HepG2 (cell line): Measurements from ENCODE around the gene CPHXL. TPM values are rescaled to one million over a fixed set of nuclear protein-coding genes. Genes with fewer than 3 reads are reported as not detected.

Experiments used
- ATAC-seq: fragments of 200-7000 bp; cut with Tn5 transposase; 3 replicates; pipeline ENCODE4 v1.9.1; 2020; ENCODE audit warnings: mild to moderate bottlenecking, moderate library complexity
- BruUV-seq: library from RNA; stranded (reverse); fragments of 400-500 nt; replicated peaks from 2 replicates; lab custom pipeline; 2021; lab: Mats Ljungman, UMichigan
- CTCF ChIA-PET: fragments of 300-600 bp; formaldehyde crosslinking; extraction: SDS; loops from one replicate; lab custom pipeline; 2021; ENCODE audit warnings: low total read pairs, inconsistent platforms, low intra/inter-chr PET ratio; lab: Yijun Ruan, JAX
- POLR2A ChIA-PET: fragments of 350-600 bp; sonication (Branson Sonifier 250); formaldehyde crosslinking; loops from one replicate; lab custom pipeline; 2020; ENCODE audit warnings: antibody characterized with exemption, inconsistent platforms; lab: Yijun Ruan, JAX
- DNase-seq: peaks from one replicate; pipeline ENCODE4 v3.0.0-alpha.2; 2015; ENCODE audit warnings: low spot score
- FAIRE-seq: peaks from 3 replicates; lab custom pipeline; 2011; peaks lifted over from hg19 to GRCh38; lab: Jason Lieb, UNC
- H2AFZ ChIP-seq: one replicate; pipeline ENCODE4 v1.6.1; 2011; ENCODE audit warnings: low read length, inconsistent platforms
- H3K27ac ChIP-seq: fragments of 300-600 bp; 3 replicates; pipeline ENCODE4 v1.8.0; 2011; ENCODE audit warnings: mixed run types, mild to moderate bottlenecking, mixed read lengths, low read length, inconsistent platforms; ENCODE audit not compliant: insufficient read depth; ENCODE audit errors: extremely low read length
- H3K27me3 ChIP-seq, 2 experiments: fragments of 200-600 bp in 1 of 2; 2 replicates in 1 of 2; 3 replicates in 1 of 2; pipeline versions ENCODE4 v1.6.0 to v1.8.0; 2011; ENCODE audit warnings: low read length in 2 of 2, mild to moderate bottlenecking in 2 of 2, moderate library complexity in 2 of 2, inconsistent platforms in 1 of 2; ENCODE audit not compliant: insufficient read depth in 2 of 2, control insufficient read depth in 1 of 2
- H3K36me3 ChIP-seq, 2 experiments: fragments of 200-600 bp in 1 of 2; replicated peaks in 1 of 2; 2 replicates in 1 of 2; 3 replicates in 1 of 2; pipeline versions ENCODE4 v1.5.1 to v1.8.0; 2011; ENCODE audit warnings: low read length in 2 of 2, inconsistent platforms in 1 of 2; ENCODE audit not compliant: insufficient read depth in 2 of 2, control insufficient read depth in 1 of 2
- H3K4me1 ChIP-seq: 2 replicates; pipeline ENCODE4 v1.5.1; 2012; ENCODE audit warnings: low read length, inconsistent platforms; ENCODE audit not compliant: insufficient read depth
- H3K4me2 ChIP-seq: 2 replicates; pipeline ENCODE4 v1.6.0; 2011; ENCODE audit warnings: low read depth, low read length, inconsistent platforms
- H3K4me3 ChIP-seq, 3 experiments: fragments of 200-600 bp in 1 of 3; sonication (generic), shearing (Covaris generic) in 1 of 3; replicated peaks in 1 of 3; 2 replicates each; pipeline ENCODE4 v1.5.1; 2011 to 2016; ENCODE audit warnings: low read length in 3 of 3, inconsistent platforms in 2 of 3, low read depth in 2 of 3, mild to moderate bottlenecking in 2 of 3, control low read depth in 1 of 3, mixed read lengths in 1 of 3; ENCODE audit not compliant: insufficient read depth in 1 of 3
- H3K79me2 ChIP-seq: one replicate; pipeline ENCODE4 v1.6.1; 2011; ENCODE audit warnings: low read length, inconsistent platforms; ENCODE audit not compliant: insufficient read depth
- H3K9ac ChIP-seq: 2 replicates; pipeline ENCODE4 v1.6.0; 2011; ENCODE audit warnings: mild to moderate bottlenecking, low read depth, low read length, inconsistent platforms; ENCODE audit not compliant: insufficient read depth
- H3K9me3 ChIP-seq: 2 replicates; pipeline ENCODE4 v1.5.1; 2012; ENCODE audit warnings: mild to moderate bottlenecking, low read length
- H4K20me1 ChIP-seq: 2 replicates; pipeline ENCODE4 v1.6.0; 2011; ENCODE audit warnings: inconsistent platforms, mild to moderate bottlenecking, low read length, moderate library complexity; ENCODE audit not compliant: insufficient read depth
- CENPX ChIP-seq: sonication (generic); formaldehyde crosslinking; IDR thresholded peaks from 2 replicates; pipeline ENCODE4 v1.9.0; 2021; ENCODE audit warnings: mild to moderate bottlenecking, missing genetic modification reagents, moderate library complexity
- ELF1 ChIP-seq: sonication (generic); formaldehyde crosslinking; IDR thresholded peaks from 2 replicates; pipeline ENCODE4 v1.4.0; 2020; ENCODE audit warnings: missing genetic modification reagents
- ESRRA ChIP-seq: sonication (generic); formaldehyde crosslinking; IDR thresholded peaks from 2 replicates; pipeline ENCODE4 v1.5.1; 2020; ENCODE audit warnings: mild to moderate bottlenecking, low read depth, missing genetic modification reagents
- HIVEP1 ChIP-seq: sonication (generic); formaldehyde crosslinking; IDR thresholded peaks from 2 replicates; pipeline ENCODE4 v1.4.0; 2020; ENCODE audit warnings: mild to moderate bottlenecking, missing genetic modification reagents
- HNRNPK ChIP-seq: fragments of 200-400 bp; formaldehyde crosslinking; IDR thresholded peaks from 2 replicates; pipeline ENCODE4 v1.6.1; 2018; ENCODE audit warnings: low read length, low read depth, moderate library complexity, mild to moderate bottlenecking; ENCODE audit not compliant: poor library complexity, severe bottlenecking
- NFE2 ChIP-seq: sonication (generic); formaldehyde crosslinking; IDR thresholded peaks from 2 replicates; pipeline ENCODE4 v1.4.0; 2020; ENCODE audit warnings: missing genetic modification reagents
- PCBP2 ChIP-seq: fragments of 200-400 bp; formaldehyde crosslinking; optimal IDR thresholded peaks from 2 replicates; pipeline ENCODE3; 2018; ENCODE audit warnings: low read length, low read depth; ENCODE audit not compliant: poor library complexity, severe bottlenecking
- POGK ChIP-seq: sonication (generic); formaldehyde crosslinking; conservative IDR thresholded peaks from 2 replicates; pipeline ENCODE4 v1.8.0; 2022; ENCODE audit warnings: mild to moderate bottlenecking, moderate library complexity, missing genetic modification reagents
- POLR2AphosphoS2 ChIP-seq: IDR thresholded peaks from 2 replicates; pipeline ENCODE4 v1.6.1; 2011; ENCODE audit warnings: low read depth, low read length, improper control_type of control experiment
- ZFP36L2 ChIP-seq: sonication (generic); formaldehyde crosslinking; IDR thresholded peaks from 2 replicates; pipeline ENCODE4 v1.4.0; 2020; ENCODE audit warnings: missing genetic modification reagents
- ZNF317 ChIP-seq: sonication (generic); formaldehyde crosslinking; IDR thresholded peaks from 2 replicates; pipeline ENCODE4 v1.5.0; 2020; ENCODE audit warnings: mild to moderate bottlenecking, missing genetic modification reagents
- ZNF550 ChIP-seq: sonication (generic); formaldehyde crosslinking; IDR thresholded peaks from 2 replicates; pipeline ENCODE4 v1.4.0; 2020; ENCODE audit warnings: mild to moderate bottlenecking, missing genetic modification reagents, borderline replicate concordance
- ZNF672 ChIP-seq: sonication (generic); formaldehyde crosslinking; IDR thresholded peaks from 2 replicates; pipeline ENCODE4 v1.8.1; 2022; ENCODE audit warnings: missing genetic modification reagents
- ZNF841 ChIP-seq: sonication (generic); formaldehyde crosslinking; IDR thresholded peaks from 2 replicates; pipeline ENCODE4 v1.8.1; 2023; ENCODE audit warnings: missing genetic modification reagents, borderline replicate concordance
- WGBS: methylation state at CpG from one replicate; pipeline ENCODE4 v1.1.6; 2017; ENCODE audit warnings: low lambda C conversion rate; 5-methylcytosine and 5-hydroxymethylcytosine counted together
- in situ Hi-C: cut with HindIII; loops from 2 replicates; pipeline ENCODE4 v1.10.0; 2017; ENCODE audit warnings: low pct_unique_long_range_greater_than_20kb; ENCODE audit not compliant: extremely low pct_ligation_motif_present
- intact Hi-C: fragments of 100-400 bp; cut with micrococcal nuclease; formaldehyde crosslinking; loops from one replicate; pipeline ENCODE4 v1.10.0; 2022; ENCODE audit not compliant: unreplicated experiment
- polyA plus RNA-seq, 8 experiments: library from polyadenylated mRNA; depleted of rRNA in 3 of 8; stranded (reverse) in 7 of 8; unstranded in 1 of 8; fragments of >200 nt; fragmentation: Illumina TruSeq in 4 of 8; extraction: Trizol in 4 of 8; gene quantifications; 2 replicates each; pipeline versions ENCODE4 v1.2.1 to v1.2.3, GENCODE V29; 2011 to 2016; ENCODE audit warnings: low read depth in 4 of 8, missing spikeins in 1 of 8, mixed read lengths in 1 of 8; ENCODE audit not compliant: insufficient read depth in 1 of 8
- total RNA-seq, 5 experiments: library from RNA; depleted of rRNA; stranded (reverse); fragments of >200 nt; fragmentation: Illumina TruSeq; extraction: Trizol; gene quantifications; 2 replicates each; pipeline ENCODE4 v1.2.3, GENCODE V29; 2016; ENCODE audit warnings: low read depth in 1 of 5
- TF ChIP-seq, protein P1 (sequence below): IDR thresholded peaks from 2 replicates; pipeline ENCODE4 v1.6.1; 2018; ENCODE audit warnings: missing genetic modification reagents, mild to moderate bottlenecking, missing compliant biosample characterization
- TF ChIP-seq, protein P2 (sequence below): sonication (generic); formaldehyde crosslinking; IDR thresholded peaks from 2 replicates; pipeline ENCODE4 v1.4.0; 2020; ENCODE audit warnings: mild to moderate bottlenecking, missing genetic modification reagents

CPHXL gene
- total and polyA plus RNA-seq, 2 of the 13 experiments (the other 11 are each of a cell fraction or from before 2014, with no cell fraction given), result not detected

- ChIA-PET CTCF (no interaction called here), POLR2A (no interaction called here)
- DNase-seq, result no peak
- H3K9me3 ChIP-seq, result no peaks in the 10 kb centered on the region
- no peaks in the 10 kb centered on the region for H4K20me1 ChIP-seq
- H3K4me2 ChIP-seq, result no peak overlapping the region
- ATAC-seq, result no peak
- H3K27ac ChIP-seq, result no peak overlapping the region
- no peaks in the 10 kb centered on the region for H3K4me1 ChIP-seq
- intact Hi-C loops, result no loop called here
- FAIRE-seq, result no peak
- TF ChIP-seq HNRNPK (peak; percentile 65), HIVEP1 (CRISPR knock-in tag) (no peak), PCBP2 (peak; percentile 90)
- H3K9ac ChIP-seq, result no peak overlapping the region
- H3K79me2 ChIP-seq, result no peaks in the 10 kb centered on the region
- 3% methylated on average over 2 of the region's 2 CpGs for WGBS
- H3K4me3 ChIP-seq, result no peak overlapping the region
- no peak overlapping the region for H2AFZ ChIP-seq
- BruUV-seq, result no TSS peak
- H3K27me3 ChIP-seq, result no peaks in the 10 kb centered on the region
- H3K36me3 ChIP-seq, result no peaks in the 10 kb centered on the region
- in situ Hi-C loops, result loop anchor here (5.0 to 25.0 kb wide), 3 partner anchors 113 to 573 kb away; partner anchors contain the start of genes KARS1 and TERF2IP
These were observed 33.8 kb upstream of the CPHXL start for GRCh38 chr16:75760018-75760519.

- H4K20me1 ChIP-seq, result no peaks in the 10 kb centered on the region
- no peak overlapping the region for H2AFZ ChIP-seq
- intact Hi-C loops (no loop called here), in situ Hi-C loops (loop anchor here (25.0 kb wide), 1 partner anchor 571 kb away; no protein-coding TSS in a partner anchor)
- no TSS peak for BruUV-seq
- H3K9ac ChIP-seq, result no peak overlapping the region
- peaks cover 0 to 9% of the 10 kb centered on the region in 2 experiments; a peak in 2 of 5 replicates for H3K27me3 ChIP-seq
- no peak for DNase-seq
- ATAC-seq, result no peak; the same call in 2 of the 3 replicates
- H3K36me3 ChIP-seq, result no peaks in the 10 kb centered on the region
- H3K4me3 ChIP-seq, result no peak overlapping the region
- FAIRE-seq, result no peak
- no peak overlapping the region for H3K27ac ChIP-seq
- WGBS, result 6% methylated on average over 1 of the region's 1 CpG
- POLR2A ChIA-PET, result no interaction called here
- H3K4me2 ChIP-seq, result no peak overlapping the region
- no peaks in the 10 kb centered on the region for H3K4me1 ChIP-seq
- CTCF ChIA-PET, result no interaction called here
- H3K9me3 ChIP-seq, result no peaks in the 10 kb centered on the region
- H3K79me2 ChIP-seq, result no peaks in the 10 kb centered on the region
- TF ChIP-seq, protein P1, sequence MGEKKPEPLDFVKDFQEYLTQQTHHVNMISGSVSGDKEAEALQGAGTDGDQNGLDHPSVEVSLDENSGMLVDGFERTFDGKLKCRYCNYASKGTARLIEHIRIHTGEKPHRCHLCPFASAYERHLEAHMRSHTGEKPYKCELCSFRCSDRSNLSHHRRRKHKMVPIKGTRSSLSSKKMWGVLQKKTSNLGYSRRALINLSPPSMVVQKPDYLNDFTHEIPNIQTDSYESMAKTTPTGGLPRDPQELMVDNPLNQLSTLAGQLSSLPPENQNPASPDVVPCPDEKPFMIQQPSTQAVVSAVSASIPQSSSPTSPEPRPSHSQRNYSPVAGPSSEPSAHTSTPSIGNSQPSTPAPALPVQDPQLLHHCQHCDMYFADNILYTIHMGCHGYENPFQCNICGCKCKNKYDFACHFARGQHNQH (CRISPR knock-in tag), result no peak
- no peak for TF ChIP-seq POLR2AphosphoS2
- TF ChIP-seq POGK (CRISPR knock-in tag), result no peak
- TF ChIP-seq ZNF317 (CRISPR knock-in tag), result no peak
- no peak for TF ChIP-seq ZNF672 (CRISPR knock-in tag)
- no peak for TF ChIP-seq CENPX (CRISPR knock-in tag)
- TF ChIP-seq ZFP36L2 (CRISPR knock-in tag), result no peak
- TF ChIP-seq NFE2 (CRISPR knock-in tag), result no peak
- TF ChIP-seq ELF1, result no peak
- no peak for TF ChIP-seq ZNF841 (CRISPR knock-in tag)
- no peak for TF ChIP-seq ZNF550 (CRISPR knock-in tag)
- TF ChIP-seq ESRRA (CRISPR knock-in tag), result no peak
- TF ChIP-seq, protein P2, sequence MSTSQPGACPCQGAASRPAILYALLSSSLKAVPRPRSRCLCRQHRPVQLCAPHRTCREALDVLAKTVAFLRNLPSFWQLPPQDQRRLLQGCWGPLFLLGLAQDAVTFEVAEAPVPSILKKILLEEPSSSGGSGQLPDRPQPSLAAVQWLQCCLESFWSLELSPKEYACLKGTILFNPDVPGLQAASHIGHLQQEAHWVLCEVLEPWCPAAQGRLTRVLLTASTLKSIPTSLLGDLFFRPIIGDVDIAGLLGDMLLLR (CRISPR knock-in tag), result no peak
These were observed 31.9 kb upstream of the CPHXL start for GRCh38 chr16:75758215-75758614.
